Gastrocnemius medialis (tissue), 4 donors: Measurements from ENCODE around the gene RBP4. TPM values are rescaled to one million over a fixed set of nuclear protein-coding genes. Genes with fewer than 3 reads are reported as not detected.

Experiments used
- ATAC-seq, 2 donors: fragments of 150-250 bp; one replicate each; pipeline ENCODE4 v1.9.1; 2016
- DNase-seq, 2 donors: peaks; one replicate each; pipeline ENCODE4 v3.0.0-alpha.2; 2019
- H3K27ac ChIP-seq, 4 donors: fragments of 200-600 bp; sonication (generic); 1 replicate in 1 of 4; 2 replicates in 3 of 4; pipeline ENCODE4 v1.5.1; 2016 to 2018; ENCODE audit warnings: mild to moderate bottlenecking in 2 of 4, moderate library complexity in 1 of 4
- H3K27me3 ChIP-seq, 3 donors: fragments of 200-600 bp; sonication (generic) in 2 of 3; 1 replicate in 1 of 3; 2 replicates in 2 of 3; pipeline versions ENCODE4 v1.5.1 to v1.6.0; 2016 to 2019; ENCODE audit warnings: mild to moderate bottlenecking in 1 of 3, moderate library complexity in 1 of 3
- H3K36me3 ChIP-seq, 2 donors: fragments of 200-600 bp; sonication (generic) in 1 of 2; one replicate each; pipeline ENCODE4 v1.5.1; 2017 to 2018
- H3K4me1 ChIP-seq, 2 donors: fragments of 200-600 bp; sonication (generic) in 1 of 2; one replicate each; pipeline ENCODE4 v1.5.1; 2016 to 2017; ENCODE audit warnings: mild to moderate bottlenecking in 2 of 2
- H3K4me3 ChIP-seq, 4 donors: fragments of 200-600 bp; sonication (generic) in 3 of 4; 1 replicate in 1 of 4; 2 replicates in 3 of 4; pipeline ENCODE4 v1.5.1; 2016 to 2019; ENCODE audit warnings: mild to moderate bottlenecking in 2 of 4
- H3K9me3 ChIP-seq, 3 donors: fragments of 200-600 bp; sonication (generic) in 2 of 3; 1 replicate in 1 of 3; 2 replicates in 2 of 3; pipeline ENCODE4 v1.5.1; 2016 to 2019
- CTCF ChIP-seq, 5 experiments: fragments of 450-650 bp in 3 of 5; fragments of 200-600 bp in 2 of 5; sonication (generic) in 2 of 5; IDR thresholded peaks in 4 of 5; conservative IDR thresholded peaks in 1 of 5; 1 replicate in 4 of 5; 2 replicates in 1 of 5; pipeline ENCODE4 v1.5.1; 2016 to 2019; ENCODE audit warnings: antibody characterized with exemption in 5 of 5, mild to moderate bottlenecking in 3 of 5, moderate library complexity in 3 of 5
- POLR2A ChIP-seq, 2 donors: fragments of 450-650 bp; IDR thresholded peaks; one replicate each; pipeline ENCODE4 v1.6.1; 2017; ENCODE audit warnings: antibody characterized with exemption in 2 of 2, mild to moderate bottlenecking in 2 of 2, moderate library complexity in 2 of 2
- in situ Hi-C, 4 donors: fragments of 200-750 bp; cut with MboI; loops; one replicate each; pipeline versions ENCODE4 v1.15.0 to v1.8.0; 2017; ENCODE audit warnings: low sequenced_read_pairs in 4 of 4
- intact Hi-C: fragments of 100-400 bp; cut with DNase I; formaldehyde crosslinking; loops from one replicate; pipeline ENCODE4 v1.15.1; 2023; ENCODE audit warnings: low total_unique reads
- total RNA-seq, 4 donors: library from RNA; depleted of rRNA; stranded (reverse); fragments of >200 nt; gene quantifications; one replicate each; pipeline versions ENCODE4 v1.1.0 to v1.2.3, GENCODE V29; 2016

RBP4 gene
- total RNA-seq, 4 donors from 2014 or later, result 3.8 to 16.2 (median 7.7) TPM

GRCh38 chr10:93595378-93596161 lies 5.5 kb downstream of the RBP4 start:
- Histone ChIP-seq H3K9me3 (no peaks in the 10 kb centered on the region), H3K4me3 (no peak overlapping the region), H3K36me3 (no peaks in the 10 kb centered on the region), H3K27me3 (peaks cover 0 to 2% (median 0%) of the 10 kb centered on the region in 3 donors), H3K27ac (no peak overlapping the region), H3K4me1 (no peaks in the 10 kb centered on the region)
- TF ChIP-seq POLR2A (IDR thresholded peaks at IDR 0.05) (no peak), CTCF (IDR thresholded peaks at IDR 0.05 in 4 of 5, conservative IDR thresholded peaks at IDR 0.05 in 1 of 5) (no peak)
- no peak for DNase-seq
- intact Hi-C loops (no loop called here), in situ Hi-C loops (no loop called here)
- ATAC-seq, result no peak

GRCh38 chr10:93594518-93594917 lies 6.5 kb downstream of the RBP4 start:
- intact Hi-C loops, result no loop called here
- TF ChIP-seq CTCF (IDR thresholded peaks at IDR 0.05 in 4 of 5, conservative IDR thresholded peaks at IDR 0.05 in 1 of 5) (no peak), POLR2A (IDR thresholded peaks at IDR 0.05) (no peak)
- no peaks in the 10 kb centered on the region for H3K9me3 ChIP-seq
- H3K4me3 ChIP-seq, result no peak overlapping the region
- no peaks in the 10 kb centered on the region for H3K27me3 ChIP-seq
- H3K27ac ChIP-seq, result no peak overlapping the region
- no peak for ATAC-seq
- no peaks in the 10 kb centered on the region for H3K36me3 ChIP-seq
- in situ Hi-C loops, result no loop called here
- DNase-seq, result no peak
- H3K4me1 ChIP-seq, result no peaks in the 10 kb centered on the region

- in situ Hi-C loops, result no loop called here
- Histone ChIP-seq H3K27ac (no peak overlapping the region), H3K4me3 (no peak overlapping the region), H3K27me3 (no peaks in the 10 kb centered on the region), H3K4me1 (no peaks in the 10 kb centered on the region), H3K9me3 (no peaks in the 10 kb centered on the region), H3K36me3 (no peaks in the 10 kb centered on the region)
- ATAC-seq (no peak), DNase-seq (no peak)
- TF ChIP-seq CTCF (IDR thresholded peaks at IDR 0.05 in 4 of 5, conservative IDR thresholded peaks at IDR 0.05 in 1 of 5) (no peak), POLR2A (IDR thresholded peaks at IDR 0.05) (no peak)
- intact Hi-C loops, result no loop called here
These were observed 7.3 kb downstream of the RBP4 start for GRCh38 chr10:93593749-93594148.

- TF ChIP-seq CTCF (IDR thresholded peaks at IDR 0.05 in 4 of 5, conservative IDR thresholded peaks at IDR 0.05 in 1 of 5) (no peak), POLR2A (IDR thresholded peaks at IDR 0.05) (no peak)
- Histone ChIP-seq H3K36me3 (no peaks in the 10 kb centered on the region), H3K4me3 (no peak overlapping the region), H3K27me3 (no peaks in the 10 kb centered on the region), H3K9me3 (no peaks in the 10 kb centered on the region), H3K27ac (no peak overlapping the region), H3K4me1 (no peaks in the 10 kb centered on the region)
- in situ Hi-C loops (no loop called here), intact Hi-C loops (no loop called here)
- no peak for DNase-seq
- no peak for ATAC-seq
These were observed 7.8 kb downstream of the RBP4 start for GRCh38 chr10:93593254-93593653.
